Measurements from ENCODE around the gene ST6GALNAC3.

DNA sequence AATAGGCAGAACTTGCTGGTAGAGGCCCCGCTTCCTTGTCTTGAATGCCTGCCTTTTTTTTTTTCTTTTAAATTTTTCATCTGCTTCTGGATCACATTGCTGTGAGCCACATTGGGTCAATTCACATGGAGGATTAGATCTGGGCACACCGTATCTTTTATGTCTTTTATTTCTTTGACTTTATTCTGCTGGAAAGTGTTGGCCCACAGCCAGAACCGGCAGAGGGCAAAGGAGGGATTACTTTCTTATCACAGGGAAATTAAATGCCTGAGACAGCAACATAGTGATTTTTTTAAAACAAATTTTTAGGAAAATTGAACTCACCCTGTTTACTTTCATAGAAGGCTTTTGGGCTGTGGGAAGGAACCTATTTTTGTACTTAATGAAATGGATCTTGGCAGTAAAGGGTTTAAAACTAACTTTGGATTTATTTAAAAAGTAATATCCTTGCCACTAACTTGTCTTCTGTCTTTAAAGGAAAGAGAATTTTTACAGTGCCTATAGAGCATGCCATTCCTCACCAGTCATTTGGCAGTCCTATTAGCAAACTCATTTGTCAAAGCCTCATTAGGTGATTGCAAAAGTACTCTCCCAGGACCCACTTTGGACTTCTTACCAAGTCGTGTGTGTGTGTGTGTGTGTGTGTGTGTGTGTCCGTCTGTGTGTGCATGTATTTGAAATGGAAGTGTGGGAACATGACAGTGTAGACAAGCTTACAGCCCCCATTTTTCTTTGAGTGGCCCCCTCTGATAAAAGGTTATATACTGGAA, 68.4 kb downstream of the ST6GALNAC3 start:
- TF ChIP-seq, protein P1, sequence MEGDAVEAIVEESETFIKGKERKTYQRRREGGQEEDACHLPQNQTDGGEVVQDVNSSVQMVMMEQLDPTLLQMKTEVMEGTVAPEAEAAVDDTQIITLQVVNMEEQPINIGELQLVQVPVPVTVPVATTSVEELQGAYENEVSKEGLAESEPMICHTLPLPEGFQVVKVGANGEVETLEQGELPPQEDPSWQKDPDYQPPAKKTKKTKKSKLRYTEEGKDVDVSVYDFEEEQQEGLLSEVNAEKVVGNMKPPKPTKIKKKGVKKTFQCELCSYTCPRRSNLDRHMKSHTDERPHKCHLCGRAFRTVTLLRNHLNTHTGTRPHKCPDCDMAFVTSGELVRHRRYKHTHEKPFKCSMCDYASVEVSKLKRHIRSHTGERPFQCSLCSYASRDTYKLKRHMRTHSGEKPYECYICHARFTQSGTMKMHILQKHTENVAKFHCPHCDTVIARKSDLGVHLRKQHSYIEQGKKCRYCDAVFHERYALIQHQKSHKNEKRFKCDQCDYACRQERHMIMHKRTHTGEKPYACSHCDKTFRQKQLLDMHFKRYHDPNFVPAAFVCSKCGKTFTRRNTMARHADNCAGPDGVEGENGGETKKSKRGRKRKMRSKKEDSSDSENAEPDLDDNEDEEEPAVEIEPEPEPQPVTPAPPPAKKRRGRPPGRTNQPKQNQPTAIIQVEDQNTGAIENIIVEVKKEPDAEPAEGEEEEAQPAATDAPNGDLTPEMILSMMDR (IDR thresholded peaks at IDR 0.05) = no peak
- TF ChIP-seq POLR2A (IDR thresholded peaks at IDR 0.05) (no peak), POLR2AphosphoS5 (IDR thresholded peaks at IDR 0.05) (no peak), EP300 (IDR thresholded peaks at IDR 0.05; ENCODE audit: low read depth) (no peak)
